A673 (cell line): Measurements from ENCODE around the gene MLXIP.

Experiments
- CTCF ChIP-seq: fragments of 300-800, 200-600 bp; sonication (generic); conservative IDR thresholded peaks from 2 replicates; pipeline ENCODE4 v1.5.1; 2017; ENCODE audit warnings: low read depth, mild to moderate bottlenecking, antibody characterized with exemption, low read length, moderate library complexity, mixed read lengths
- EZH2 ChIP-seq: fragments of 200-600 bp; sonication (generic); IDR thresholded peaks from 2 replicates; pipeline ENCODE4 v1.6.1; 2017; ENCODE audit warnings: borderline replicate concordance, low read depth, mild to moderate bottlenecking, mixed read lengths, antibody characterized with exemption, low read length; ENCODE audit not compliant: poor library complexity, severe bottlenecking

DNA sequence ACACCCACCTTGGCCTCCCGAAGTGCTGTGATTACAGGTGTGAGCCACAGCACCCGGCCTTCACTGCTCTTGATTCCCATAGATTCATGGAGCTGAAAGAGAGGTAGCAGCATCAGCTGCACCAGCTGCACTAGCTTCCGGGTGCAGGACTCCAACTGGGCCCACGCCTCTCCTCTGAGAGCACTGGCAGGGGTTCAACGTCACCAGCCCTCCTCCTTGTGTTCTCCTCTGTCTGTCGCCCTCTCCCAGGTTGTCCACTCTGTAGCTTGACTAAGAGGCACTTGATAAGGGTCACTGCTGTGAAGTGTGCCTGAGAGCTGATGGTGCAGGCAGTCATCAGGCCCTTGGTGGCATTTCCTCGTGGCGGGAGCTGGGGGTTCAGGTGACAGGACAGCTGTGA is 28.3 kb downstream of the MLXIP start:
- TF ChIP-seq CTCF: no peak
- TF ChIP-seq EZH2: no peak
